ENCODE measurements around the gene FLNB. TPM values are rescaled to one million over a fixed set of nuclear protein-coding genes. Genes with fewer than 3 reads are reported as not detected.

Gene FLNB
- total and polyA plus RNA-seq, 10 of the 15 experiments (the other 5 are each of a cell fraction or from before 2014, with no cell fraction given), result 13.6 to 51.8 (median 26.4) TPM

- TF ChIP-seq LARP7 (IDR thresholded peaks at IDR 0.05) (no peak), HDAC6 (IDR thresholded peaks at IDR 0.05; ENCODE audit: unreplicated experiment) (no peak)
- TF ChIP-seq, protein P1, sequence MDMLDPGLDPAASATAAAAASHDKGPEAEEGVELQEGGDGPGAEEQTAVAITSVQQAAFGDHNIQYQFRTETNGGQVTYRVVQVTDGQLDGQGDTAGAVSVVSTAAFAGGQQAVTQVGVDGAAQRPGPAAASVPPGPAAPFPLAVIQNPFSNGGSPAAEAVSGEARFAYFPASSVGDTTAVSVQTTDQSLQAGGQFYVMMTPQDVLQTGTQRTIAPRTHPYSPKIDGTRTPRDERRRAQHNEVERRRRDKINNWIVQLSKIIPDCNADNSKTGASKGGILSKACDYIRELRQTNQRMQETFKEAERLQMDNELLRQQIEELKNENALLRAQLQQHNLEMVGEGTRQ (IDR thresholded peaks at IDR 0.05; ENCODE audit: borderline replicate concordance, low read depth, low read length), result no peak
Observed at GRCh38 chr3:58179235-58180098, 171.2 kb downstream of the FLNB start (continued).

GRCh38 chr3:58180099-58180880 is 172.1 kb downstream of the FLNB start:
- no peak overlapping the region for H3K4me2 ChIP-seq (ENCODE audit: control insufficient read depth, insufficient read depth)
- in situ Hi-C loops (cut with MboI), result loop anchor here (5.0 to 10.0 kb wide), 3 partner anchors 232 to 445 kb away; no protein-coding TSS in a partner anchor
- 40% methylated on average over 12 of the region's 12 CpGs for WGBS (ENCODE audit: insufficient coverage, insufficient replicate concordance, low lambda C conversion rate, missing lambda C conversion rate)
- H3K79me2 ChIP-seq (ENCODE audit: control insufficient read depth, insufficient read depth, low read length), result no peaks in the 10 kb centered on the region
- no peak overlapping the region for H3K9ac ChIP-seq (ENCODE audit: control insufficient read depth, insufficient read depth, low read length)
- FAIRE-seq (no peak), DNase-seq (ENCODE audit: low read depth, low spot score) (no peak), ATAC-seq (no peak)
- H3K9me3 ChIP-seq (replicated peaks; ENCODE audit: control insufficient read depth, insufficient read depth, low read length), result no peaks in the 10 kb centered on the region
- H3K27me3 ChIP-seq (replicated peaks in 1 of 2; ENCODE audit: control insufficient read depth in 2 of 2, insufficient read depth in 2 of 2, low read length in 1 of 2), result no peaks in the 10 kb centered on the region
- ChIA-PET RAD21 (ENCODE audit: unreplicated experiment) (interaction anchor here (1.1 kb wide), 1 partner anchor 182 kb away, joined by 3 read pairs; no protein-coding TSS in a partner anchor), CTCF (interaction anchor here (0.6 to 18.5 kb wide), 6 partner anchors 9 to 238 kb away, joined by 3 to 503 read pairs (median 15); partner anchors contain the start of genes FLNB, HTD2 and RPP14), SMC1A (ENCODE audit: uncharacterized antibody, unreplicated experiment) (interaction anchor here (1.0 to 1.7 kb wide), 4 partner anchors 34 to 358 kb away, joined by 3 to 6 read pairs (median 3); partner anchors contain the start of genes HTD2 and RPP14), POLR2A (interaction anchor here (0.5 kb wide), 2 partner anchors 64 to 191 kb away, joined by 3 to 4 read pairs; no protein-coding TSS in a partner anchor)
- H4K20me1 ChIP-seq (ENCODE audit: control insufficient read depth, insufficient read depth), result no peaks in the 10 kb centered on the region
- H2AFZ ChIP-seq (ENCODE audit: control insufficient read depth, low read depth, low read length), result no peak overlapping the region
- no peak overlapping the region for H3K27ac ChIP-seq (ENCODE audit: control insufficient read depth, insufficient read depth)
- no peak overlapping the region for H3K4me3 ChIP-seq
- no TSS peak for BruUV-seq (replicated peaks)
- no peaks in the 10 kb centered on the region for H3K36me3 ChIP-seq (ENCODE audit: control insufficient read depth in 2 of 2, insufficient read depth in 2 of 2, low read length in 1 of 2)
- intact Hi-C loops (cut with micrococcal nuclease; ENCODE audit: unreplicated experiment), result no loop called here
- TF ChIP-seq SP1 (IDR thresholded peaks at IDR 0.05; ENCODE audit: low read depth, low read length) (no peak), USF1 (IDR thresholded peaks at IDR 0.05; ENCODE audit: borderline replicate concordance, extremely low read length, insufficient read depth, low read depth, low read length) (peak; percentile 5)
- peaks cover 14% of the 10 kb centered on the region for H3K4me1 ChIP-seq (ENCODE audit: control insufficient read depth, insufficient read depth, low read length)

Measured in GM12878 (cell line).